Osteocyte (in vitro differentiated cells): ENCODE measurements around the gene FAM72A. TPM values are rescaled to one million over a fixed set of nuclear protein-coding genes. Genes with fewer than 3 reads are reported as not detected.
"Not testable (repeated sequence)": the region's sequence is repeated elsewhere in the genome, so short reads cannot be mapped to it uniquely, and the experiment has no call there.

Experiments used
- DNase-seq: peaks from one replicate; pipeline ENCODE4 v3.0.0; 2021; ENCODE audit warnings: mixed read lengths; ENCODE audit not compliant: unreplicated experiment; ENCODE audit errors: extremely low spot score
- H3K27ac Mint-ChIP-seq: one replicate; pipeline ENCODE4 v1.8.0; 2021; ENCODE audit warnings: mild to moderate bottlenecking, mixed read lengths; ENCODE audit not compliant: unreplicated experiment
- H3K27me3 Mint-ChIP-seq: one replicate; pipeline ENCODE4 v1.8.0; 2021; ENCODE audit warnings: mixed read lengths; ENCODE audit not compliant: unreplicated experiment
- H3K36me3 Mint-ChIP-seq: one replicate; pipeline ENCODE4 v1.8.0; 2021; ENCODE audit warnings: mixed read lengths; ENCODE audit not compliant: unreplicated experiment
- H3K4me1 Mint-ChIP-seq: one replicate; pipeline ENCODE4 v1.8.0; 2021; ENCODE audit warnings: mixed read lengths; ENCODE audit not compliant: unreplicated experiment
- H3K4me3 Mint-ChIP-seq: one replicate; pipeline ENCODE4 v1.8.0; 2021; ENCODE audit warnings: mild to moderate bottlenecking, moderate library complexity, mixed read lengths; ENCODE audit not compliant: unreplicated experiment
- H3K9me3 Mint-ChIP-seq: one replicate; pipeline ENCODE4 v1.8.0; 2021; ENCODE audit warnings: mixed read lengths; ENCODE audit not compliant: unreplicated experiment
- total RNA-seq: library from RNA; stranded (reverse); gene quantifications from 2 replicates; pipeline ENCODE4 v1.2.1, GENCODE V29; 2021

Gene FAM72A
- total RNA-seq, 1 donor from 2014 or later: 3.2 TPM

DNA sequence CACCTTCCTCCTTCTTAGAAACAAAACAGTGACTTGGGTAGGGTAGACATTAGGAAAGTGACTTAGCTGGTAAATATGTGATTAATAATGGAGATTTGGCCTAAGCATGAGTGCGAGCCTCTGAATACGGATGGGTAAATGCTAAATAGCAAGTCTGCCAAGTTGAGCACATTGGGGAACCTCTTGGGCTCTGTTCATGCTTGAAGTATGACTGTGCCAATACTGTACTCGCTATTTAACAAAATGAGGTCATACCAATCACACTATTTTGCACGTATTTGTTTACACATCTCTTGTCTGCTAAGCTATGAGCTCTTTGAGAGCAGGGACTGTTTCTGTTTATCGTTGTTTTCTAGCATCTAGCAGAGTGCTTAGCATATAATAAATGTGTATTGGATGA is 24.2 kb upstream of the FAM72A start:
- not testable (repeated sequence) for DNase-seq, H3K4me3 Mint-ChIP-seq, H3K27ac Mint-ChIP-seq, H3K4me1 Mint-ChIP-seq, H3K9me3 Mint-ChIP-seq, H3K27me3 Mint-ChIP-seq, H3K36me3 Mint-ChIP-seq

DNA sequence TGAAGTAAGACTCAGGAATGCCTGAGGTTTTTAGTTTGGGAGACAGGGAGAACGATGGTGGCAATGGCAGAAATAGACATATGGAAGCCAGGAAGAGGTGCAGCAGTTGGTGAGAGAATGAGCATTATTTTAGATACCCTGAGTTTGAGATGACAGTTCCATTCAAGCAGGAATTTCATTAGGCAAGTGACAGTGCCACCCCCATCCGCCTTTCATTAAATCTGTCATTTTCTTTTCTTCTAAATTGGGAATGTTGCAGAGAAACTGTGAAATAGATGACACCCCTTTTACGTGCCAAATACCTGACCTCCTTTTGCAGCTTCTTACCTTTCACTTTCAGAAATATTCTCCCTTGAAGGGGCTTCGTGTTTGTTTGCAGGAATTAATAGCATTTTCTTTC is 22.7 kb upstream of the FAM72A start:
- DNase-seq: not testable (repeated sequence)

DNA sequence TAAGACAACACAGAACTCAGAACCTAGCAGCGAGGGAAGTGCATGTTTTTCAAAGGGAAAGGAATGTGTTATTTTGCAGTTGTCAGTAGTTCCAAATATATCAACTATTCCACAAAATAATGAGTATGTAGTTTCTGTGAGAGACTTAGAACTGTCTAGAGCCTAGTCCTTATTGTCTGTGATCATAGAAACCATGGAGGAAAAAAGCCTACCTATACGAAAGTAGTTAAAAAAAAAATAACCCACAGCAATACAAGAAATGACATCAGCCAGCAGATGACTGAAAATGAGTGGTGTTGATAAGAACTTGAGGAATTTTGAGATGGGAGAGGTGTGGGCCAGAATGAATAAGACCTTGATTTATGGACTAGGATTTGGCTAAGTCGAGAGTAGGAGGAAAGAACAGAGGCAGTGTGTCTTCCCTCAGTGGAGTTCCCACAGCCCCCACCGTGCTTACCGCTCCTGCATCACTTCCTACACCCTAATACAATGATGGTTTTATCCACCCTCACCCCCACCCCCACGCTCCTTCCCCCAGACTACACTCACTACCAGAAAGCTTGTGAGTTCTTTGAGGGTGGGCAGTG is 21.6 kb upstream of the FAM72A start:
- DNase-seq, H3K27ac Mint-ChIP-seq, H3K4me1 Mint-ChIP-seq, H3K4me3 Mint-ChIP-seq, H3K27me3 Mint-ChIP-seq, H3K9me3 Mint-ChIP-seq, H3K36me3 Mint-ChIP-seq: not testable (repeated sequence)

More for the DNA sequence above, 22.7 kb upstream of the FAM72A start:
- H3K27me3 Mint-ChIP-seq, H3K27ac Mint-ChIP-seq, H3K4me3 Mint-ChIP-seq, H3K9me3 Mint-ChIP-seq, H3K4me1 Mint-ChIP-seq, H3K36me3 Mint-ChIP-seq: not testable (repeated sequence)

DNA sequence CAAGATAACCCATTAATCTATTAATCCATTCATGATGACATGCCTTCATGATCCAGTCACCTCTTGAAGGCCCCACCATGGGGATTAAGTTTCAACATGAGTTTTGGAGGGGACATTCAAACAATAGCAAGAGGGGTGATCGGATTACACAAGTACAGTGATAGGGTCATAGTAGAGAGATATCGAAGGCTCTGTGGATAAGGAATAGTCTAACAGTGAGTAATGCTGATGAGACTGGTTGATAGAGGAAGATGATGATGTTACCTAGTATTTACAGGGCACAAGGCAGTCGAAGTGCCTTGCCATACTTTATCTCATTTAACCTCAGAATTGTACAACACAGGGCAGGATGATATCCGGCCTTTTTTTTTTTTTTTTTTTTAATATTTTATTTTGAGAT is 18.9 kb upstream of the FAM72A start:
- not testable (repeated sequence) for H3K27me3 Mint-ChIP-seq, DNase-seq, H3K9me3 Mint-ChIP-seq, H3K4me3 Mint-ChIP-seq, H3K36me3 Mint-ChIP-seq, H3K4me1 Mint-ChIP-seq, H3K27ac Mint-ChIP-seq

- not testable (repeated sequence) for H3K9me3 Mint-ChIP-seq, H3K27me3 Mint-ChIP-seq, H3K4me1 Mint-ChIP-seq, H3K36me3 Mint-ChIP-seq, H3K4me3 Mint-ChIP-seq, H3K27ac Mint-ChIP-seq, DNase-seq
Observed at GRCh38 chr1:206220332-206221000, 17.8 kb upstream of the FAM72A start.

DNA sequence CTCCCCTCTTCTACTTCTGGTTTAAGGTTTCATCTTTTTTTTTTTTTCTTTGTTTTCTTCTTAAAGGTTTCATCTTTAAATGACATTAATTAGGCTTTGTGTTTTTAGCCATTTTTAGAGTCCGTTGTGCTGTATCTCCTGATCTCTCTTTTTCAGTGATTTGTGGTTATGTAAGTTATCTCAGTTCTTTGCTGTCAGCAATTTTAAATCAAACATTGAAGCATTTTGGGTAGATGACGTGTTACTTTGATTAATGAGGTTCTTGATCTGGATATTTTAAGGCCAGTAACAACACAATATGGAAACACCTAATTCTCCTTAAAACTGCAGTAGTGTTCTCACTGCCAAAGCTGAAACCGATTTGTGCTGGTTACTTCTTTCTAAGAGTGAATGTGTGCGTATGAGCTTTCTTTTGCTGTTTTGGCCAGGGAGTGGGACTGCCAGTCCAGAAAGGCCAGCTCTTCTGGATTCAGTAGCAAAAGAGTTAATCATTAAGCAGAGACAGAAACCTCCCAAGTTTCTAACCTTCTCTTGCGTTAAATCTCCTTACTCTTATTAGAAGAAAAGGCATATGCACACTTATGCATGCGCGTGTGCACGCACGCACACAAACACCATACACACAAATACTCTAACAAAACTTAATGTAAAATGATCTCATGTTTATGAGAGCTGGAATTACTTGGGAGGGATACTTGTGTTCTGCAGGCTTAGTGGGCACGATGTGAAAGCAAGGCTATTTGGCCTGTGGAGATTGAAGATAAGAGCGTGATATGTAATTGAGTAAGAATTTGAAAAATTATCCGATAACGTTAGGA is 17.1 kb upstream of the FAM72A start:
- not testable (repeated sequence) for H3K9me3 Mint-ChIP-seq, DNase-seq, H3K27me3 Mint-ChIP-seq, H3K36me3 Mint-ChIP-seq, H3K27ac Mint-ChIP-seq, H3K4me1 Mint-ChIP-seq, H3K4me3 Mint-ChIP-seq

DNA sequence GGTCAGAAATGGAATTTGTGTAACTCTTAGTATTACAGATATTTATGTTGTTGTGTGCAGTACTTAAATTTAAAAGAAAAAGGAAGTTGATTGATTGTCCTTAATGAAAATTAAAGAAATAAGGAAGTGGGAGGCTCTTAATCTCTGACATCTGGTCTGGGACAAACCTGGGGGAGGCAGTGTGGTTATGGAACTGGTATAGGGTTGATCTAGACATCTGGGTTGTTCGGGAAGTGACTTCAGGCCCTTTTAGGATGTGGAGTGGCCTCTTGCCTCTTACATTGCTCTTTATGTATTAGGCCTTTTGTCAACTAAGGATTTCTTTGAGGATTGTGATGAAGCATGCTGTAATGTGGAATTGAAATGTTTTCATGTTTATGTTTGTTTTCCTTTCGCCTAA is 16.1 kb upstream of the FAM72A start:
- H3K36me3 Mint-ChIP-seq, H3K4me1 Mint-ChIP-seq, DNase-seq, H3K9me3 Mint-ChIP-seq, H3K4me3 Mint-ChIP-seq, H3K27me3 Mint-ChIP-seq, H3K27ac Mint-ChIP-seq: not testable (repeated sequence)

- H3K36me3 Mint-ChIP-seq, H3K27ac Mint-ChIP-seq, DNase-seq, H3K27me3 Mint-ChIP-seq, H3K4me1 Mint-ChIP-seq, H3K9me3 Mint-ChIP-seq, H3K4me3 Mint-ChIP-seq: not testable (repeated sequence)
Observed at GRCh38 chr1:206218285-206218684, 15.6 kb upstream of the FAM72A start.

GRCh38 chr1:206215600-206216392 is 13.2 kb upstream of the FAM72A start:
- H3K36me3 Mint-ChIP-seq, H3K9me3 Mint-ChIP-seq, H3K27me3 Mint-ChIP-seq, H3K4me1 Mint-ChIP-seq, DNase-seq, H3K27ac Mint-ChIP-seq, H3K4me3 Mint-ChIP-seq: not testable (repeated sequence)

- H3K4me1 Mint-ChIP-seq, DNase-seq, H3K36me3 Mint-ChIP-seq, H3K9me3 Mint-ChIP-seq, H3K27me3 Mint-ChIP-seq, H3K27ac Mint-ChIP-seq, H3K4me3 Mint-ChIP-seq: not testable (repeated sequence)
Observed at GRCh38 chr1:206210802-206211201, 8.2 kb upstream of the FAM72A start.

DNA sequence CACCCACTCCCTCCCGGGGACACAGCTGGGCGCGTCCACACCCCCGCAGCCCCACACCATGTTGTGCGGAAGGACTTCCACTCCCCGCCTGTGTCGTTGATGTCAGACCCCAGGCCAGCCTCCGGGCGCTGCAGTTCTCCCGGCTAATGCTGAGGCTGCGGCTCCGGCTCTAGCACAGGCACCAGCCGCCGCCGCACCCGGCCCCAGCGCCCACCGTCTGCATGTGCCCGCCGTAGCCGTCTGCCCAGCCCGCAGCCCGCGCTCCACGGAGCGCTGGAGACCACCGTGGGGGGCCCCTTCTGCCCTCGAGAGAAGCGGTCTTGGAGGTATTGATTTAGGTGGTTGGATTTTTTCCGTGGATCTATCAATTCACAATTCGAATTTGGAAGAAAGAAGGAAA is 2.9 kb upstream of the FAM72A start:
- not testable (repeated sequence) for H3K4me3 Mint-ChIP-seq, DNase-seq, H3K9me3 Mint-ChIP-seq, H3K4me1 Mint-ChIP-seq, H3K36me3 Mint-ChIP-seq, H3K27me3 Mint-ChIP-seq, H3K27ac Mint-ChIP-seq
